HG02798 (cell line): ENCODE data around the gene P3H3.
A peak's percentile ranks its signal among the peaks of the same experiment; 100 is the strongest.
"Not testable (repeated sequence)": the region's sequence is repeated elsewhere in the genome, so short reads cannot be mapped to it uniquely, and the experiment has no call there.

ENCODE experiments used
- ATAC-seq: cut with Tn5 transposase; IDR thresholded peaks from one replicate; pipeline ENCODE4 v1.9.1; 2021; ENCODE audit warnings: mild to moderate bottlenecking; ENCODE audit not compliant: unreplicated experiment, poor library complexity

Gene P3H3

GRCh38 chr12:6863033-6863432 lies 34.8 kb downstream of the P3H3 start:
- ATAC-seq, result no peak

- no peak for ATAC-seq
Measured at GRCh38 chr12:6863586-6864321, 35.5 kb downstream of the P3H3 start.

- ATAC-seq, result not testable (repeated sequence)
Measured at GRCh38 chr12:6865307-6865706, 37.1 kb downstream of the P3H3 start.

GRCh38 chr12:6866163-6866919 lies 38.1 kb downstream of the P3H3 start:
- ATAC-seq, result no peak

- ATAC-seq, result peak; percentile 1
Measured at GRCh38 chr12:6866920-6867412, 38.8 kb downstream of the P3H3 start.

GRCh38 chr12:6867413-6868210 lies 39.4 kb downstream of the P3H3 start, which contains the start of gene TPI1:
TSS of gene TPI1 (plus strand) at chr12:6867531. CDS start at chr12:6867567, 36 bp downstream.
- peak; percentile 60 for ATAC-seq

GRCh38 chr12:6868211-6869048 lies 40.2 kb downstream of the P3H3 start:
- ATAC-seq, result no peak

- ATAC-seq, result no peak
Measured at GRCh38 chr12:6869049-6870021, 41.1 kb downstream of the P3H3 start.

- ATAC-seq, result not testable (repeated sequence)
Measured at GRCh38 chr12:6870304-6870703, 42.1 kb downstream of the P3H3 start.

GRCh38 chr12:6871052-6871957 lies 43.1 kb downstream of the P3H3 start:
- no peak for ATAC-seq

- ATAC-seq, result peak; percentile 21
Measured at GRCh38 chr12:6872073-6873048, 44.2 kb downstream of the P3H3 start.

GRCh38 chr12:6873094-6874014 lies 45.1 kb downstream of the P3H3 start, which contains the start of gene SPSB2:
TSS of gene SPSB2 (minus strand) at chr12:6873303. CDS start at chr12:6872901, 402 bp downstream.
- peak; percentile 81 for ATAC-seq

GRCh38 chr12:6874015-6874368 lies 45.8 kb downstream of the P3H3 start:
- not testable (repeated sequence) for ATAC-seq

- not testable (repeated sequence) for ATAC-seq
Measured at GRCh38 chr12:6879824-6880223, 51.6 kb downstream of the P3H3 start.

GRCh38 chr12:6883252-6883651 lies 55.0 kb downstream of the P3H3 start:
- ATAC-seq, result no peak
